Gastrocnemius medialis (tissue), 4 donors: ENCODE data around the gene TMEM50B.

Experiments used
- CTCF ChIP-seq, 5 experiments: fragments of 450-650 bp in 3 of 5; fragments of 200-600 bp in 2 of 5; sonication (generic) in 2 of 5; IDR thresholded peaks in 4 of 5; conservative IDR thresholded peaks in 1 of 5; 1 replicate in 4 of 5; 2 replicates in 1 of 5; pipeline ENCODE4 v1.5.1; 2016 to 2019; ENCODE audit warnings: antibody characterized with exemption in 5 of 5, mild to moderate bottlenecking in 3 of 5, moderate library complexity in 3 of 5
- POLR2A ChIP-seq, 2 donors: fragments of 450-650 bp; IDR thresholded peaks; one replicate each; pipeline ENCODE4 v1.6.1; 2017; ENCODE audit warnings: antibody characterized with exemption in 2 of 2, mild to moderate bottlenecking in 2 of 2, moderate library complexity in 2 of 2

- no peak for TF ChIP-seq CTCF (IDR thresholded peaks at IDR 0.05 in 4 of 5, conservative IDR thresholded peaks at IDR 0.05 in 1 of 5)
- TF ChIP-seq POLR2A (IDR thresholded peaks at IDR 0.05) = no peak
These were observed 1.7 kb upstream of the TMEM50B start for GRCh38 chr21:33481314-33481943.
